SK-MEL-5 (cell line): ENCODE results near the gene TEDC2. TPM values are rescaled to one million over a fixed set of nuclear protein-coding genes. Genes with fewer than 3 reads are reported as not detected.

ENCODE experiments used
- DNase-seq: peaks from one replicate; pipeline ENCODE4 v3.0.0-alpha.2; 2016; ENCODE audit warnings: low read depth, low spot score
- in situ Hi-C: cut with HindIII; loops from 2 replicates; pipeline ENCODE4 v1.10.0; 2016; ENCODE audit warnings: low sequenced_read_pairs, high pct_unique_total_duplicates, low pct_unique_long_range_greater_than_20kb
- polyA plus RNA-seq, 2 experiments: library from polyadenylated mRNA; depleted of rRNA; stranded (reverse); fragments of >200 nt; gene quantifications; 2 replicates each; pipeline ENCODE4 v1.2.3, GENCODE V29; 2015
- total RNA-seq: library from RNA; depleted of rRNA; stranded (reverse); fragments of >200 nt; shearing (Covaris generic); gene quantifications from 2 replicates; pipeline ENCODE4 v1.2.3, GENCODE V29; 2014; rRNA removed

Gene TEDC2
- 12.1 and 15.2 TPM in 2 replicates for total RNA-seq
- polyA plus RNA-seq (2015; cell fraction: cytosol; rRNA removed): 15.2 and 16.7 TPM in 2 replicates
- 99.2 and 110 TPM in 2 replicates for polyA plus RNA-seq (2015; cell fraction: nucleus; rRNA removed)

- peak; percentile 92 for DNase-seq
- in situ Hi-C loops: no loop called here
These were observed at the start of gene TEDC2 for GRCh38 chr16:2459647-2460390. Gene TEDC2 (plus strand): TSS chr16:2460109. CDS start chr16:2460145, 36 bp downstream.

GRCh38 chr16:2415085-2415484 is 44.8 kb upstream of the TEDC2 start:
- DNase-seq: no peak
- in situ Hi-C loops: no loop called here

DNA sequence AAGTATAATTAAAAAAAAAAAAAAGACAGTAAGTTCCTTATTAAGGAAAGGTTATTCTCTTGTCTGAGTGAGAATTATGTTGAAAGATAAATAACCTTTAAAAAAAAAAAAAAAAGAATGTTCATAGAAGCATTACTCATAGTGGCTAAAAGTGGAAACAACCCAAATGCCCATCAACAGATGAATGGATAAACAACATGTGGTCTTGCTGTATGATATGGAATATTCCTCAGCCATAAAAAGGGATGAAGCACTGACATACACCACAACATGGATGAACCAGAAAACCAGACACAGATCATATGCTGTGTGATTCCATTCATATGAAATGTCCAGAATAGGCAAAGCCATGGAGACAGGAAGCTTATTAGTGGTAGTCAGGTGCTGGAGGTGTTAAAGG is 39.9 kb upstream of the TEDC2 start:
- in situ Hi-C loops: no loop called here
- no peak for DNase-seq

GRCh38 chr16:2422123-2422867 is 37.6 kb upstream of the TEDC2 start:
- in situ Hi-C loops: no loop called here
- DNase-seq: no peak

- no peak for DNase-seq
- in situ Hi-C loops: no loop called here
These were observed 35.6 kb upstream of the TEDC2 start for GRCh38 chr16:2424061-2425007.

- in situ Hi-C loops: no loop called here
- no peak for DNase-seq
These were observed 34.8 kb upstream of the TEDC2 start for GRCh38 chr16:2425008-2425518.

DNA sequence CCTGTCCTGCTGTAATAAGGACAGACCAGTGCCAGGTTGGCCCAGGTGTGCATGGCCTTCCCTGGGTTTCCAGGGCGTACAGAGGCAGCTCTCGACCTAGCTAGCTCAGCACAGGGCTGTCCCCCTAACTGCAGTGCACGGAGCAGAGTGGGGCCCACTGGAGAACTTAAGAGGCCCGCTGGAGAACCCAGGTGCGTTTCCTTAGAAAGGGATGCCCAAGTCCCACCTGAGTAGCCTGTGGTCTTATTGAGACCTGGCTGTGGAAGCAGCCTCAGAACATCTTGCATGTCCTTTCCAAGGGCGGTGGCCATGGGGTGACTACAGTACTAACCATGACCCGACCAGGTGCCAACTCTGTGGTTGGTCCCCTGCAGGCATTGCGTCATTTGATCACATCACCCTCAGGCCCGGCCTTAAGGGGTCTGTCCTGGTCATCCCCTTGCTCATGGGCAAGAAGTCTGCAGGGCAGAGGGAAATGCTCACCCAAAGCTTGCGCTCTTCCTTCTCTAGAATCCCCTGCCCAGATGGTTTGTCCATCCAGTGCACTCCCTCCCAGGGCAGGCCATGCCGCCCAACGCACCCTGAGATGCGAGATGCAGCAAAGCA is 34.0 kb upstream of the TEDC2 start:
- no peak for DNase-seq
- in situ Hi-C loops: no loop called here

DNA sequence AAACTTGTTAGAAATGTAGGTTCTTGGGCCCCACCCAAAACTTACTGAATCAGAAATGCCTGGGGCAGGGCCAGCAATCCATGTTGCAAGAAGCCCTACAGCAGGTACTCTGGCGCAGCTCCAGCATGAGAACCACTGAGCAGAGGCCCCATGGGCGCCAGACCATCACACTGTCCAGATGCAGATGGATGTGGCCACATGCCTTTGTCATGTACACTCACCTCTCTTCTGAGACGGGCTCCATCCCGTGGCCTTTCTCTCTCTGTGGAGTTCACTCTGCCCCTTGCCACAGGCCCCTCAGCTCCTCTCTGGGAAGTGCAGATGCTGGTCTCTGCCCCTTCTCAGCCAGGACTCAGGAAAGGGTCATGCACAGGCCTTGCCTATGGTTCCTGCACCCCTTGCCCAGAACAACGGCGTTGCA is 33.0 kb upstream of the TEDC2 start:
- in situ Hi-C loops: no loop called here
- no peak for DNase-seq

DNA sequence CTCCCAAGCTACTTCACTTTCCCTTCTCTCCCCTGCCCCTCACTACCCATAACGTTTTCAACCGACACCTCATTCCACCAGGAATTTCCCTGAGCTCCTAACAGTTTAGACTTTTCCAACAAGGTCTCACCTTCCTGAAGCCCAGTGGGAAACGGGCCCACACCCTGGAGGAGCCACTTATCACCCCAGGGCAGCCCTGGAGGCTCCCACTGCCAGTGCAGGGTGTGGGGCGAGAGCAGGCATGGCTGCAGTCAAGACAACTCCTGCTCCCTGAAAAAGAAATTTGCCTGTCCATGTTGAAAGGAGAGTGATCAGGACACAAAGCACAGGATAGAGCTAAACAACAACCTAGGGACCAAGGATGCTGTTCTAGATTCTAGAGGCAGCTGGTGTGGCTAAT is 32.4 kb upstream of the TEDC2 start:
- DNase-seq: no peak
- in situ Hi-C loops: no loop called here

GRCh38 chr16:2428051-2428783 is 31.7 kb upstream of the TEDC2 start:
- DNase-seq: no peak
- in situ Hi-C loops: no loop called here

- DNase-seq: no peak
- in situ Hi-C loops: no loop called here
These were observed 31.2 kb upstream of the TEDC2 start for GRCh38 chr16:2428784-2429033.

DNA sequence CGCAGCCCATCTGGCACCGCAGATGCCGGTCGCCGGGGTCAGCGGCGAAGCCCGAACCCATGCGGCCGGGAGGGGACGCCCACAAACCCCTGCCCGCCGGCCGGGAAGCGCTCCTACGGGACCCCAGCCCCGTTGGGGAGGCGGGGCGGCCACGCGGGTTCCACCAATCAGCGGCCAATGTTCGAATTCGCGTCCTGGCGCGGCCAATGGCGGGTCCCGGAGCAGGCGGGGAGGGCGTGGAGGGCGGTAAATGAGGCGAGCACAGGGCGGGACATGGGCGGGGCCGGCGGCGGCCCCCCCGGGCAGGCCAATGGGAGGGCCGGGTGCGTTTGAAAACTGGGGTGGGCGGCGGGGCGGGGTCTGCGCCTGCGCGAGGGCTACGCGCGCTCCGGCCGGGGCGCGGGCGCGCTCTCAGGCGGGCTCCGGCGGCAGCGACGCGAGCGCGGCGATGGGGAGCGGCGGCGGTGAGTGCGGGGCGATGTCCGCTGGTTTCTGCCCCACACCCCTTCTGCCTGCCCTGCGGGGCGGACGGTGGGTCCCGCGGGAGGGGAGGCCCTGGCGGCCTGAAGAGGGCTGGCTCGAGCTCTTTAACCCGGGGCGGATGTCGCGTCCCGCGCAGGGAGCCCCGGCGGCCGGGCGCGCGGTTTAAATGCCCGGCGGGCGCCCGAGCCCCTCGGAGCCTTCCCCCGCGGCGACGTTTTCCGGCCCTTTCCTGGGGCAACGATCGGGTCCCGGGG is 30.7 kb upstream of the TEDC2 start, which contains the start of gene CCNF:
TSS of gene CCNF (plus strand) at position 414 of the 737 bp plus-strand sequence. CDS start at position 449, 35 bp downstream.
- in situ Hi-C loops: no loop called here
- peak; percentile 92 for DNase-seq

DNA sequence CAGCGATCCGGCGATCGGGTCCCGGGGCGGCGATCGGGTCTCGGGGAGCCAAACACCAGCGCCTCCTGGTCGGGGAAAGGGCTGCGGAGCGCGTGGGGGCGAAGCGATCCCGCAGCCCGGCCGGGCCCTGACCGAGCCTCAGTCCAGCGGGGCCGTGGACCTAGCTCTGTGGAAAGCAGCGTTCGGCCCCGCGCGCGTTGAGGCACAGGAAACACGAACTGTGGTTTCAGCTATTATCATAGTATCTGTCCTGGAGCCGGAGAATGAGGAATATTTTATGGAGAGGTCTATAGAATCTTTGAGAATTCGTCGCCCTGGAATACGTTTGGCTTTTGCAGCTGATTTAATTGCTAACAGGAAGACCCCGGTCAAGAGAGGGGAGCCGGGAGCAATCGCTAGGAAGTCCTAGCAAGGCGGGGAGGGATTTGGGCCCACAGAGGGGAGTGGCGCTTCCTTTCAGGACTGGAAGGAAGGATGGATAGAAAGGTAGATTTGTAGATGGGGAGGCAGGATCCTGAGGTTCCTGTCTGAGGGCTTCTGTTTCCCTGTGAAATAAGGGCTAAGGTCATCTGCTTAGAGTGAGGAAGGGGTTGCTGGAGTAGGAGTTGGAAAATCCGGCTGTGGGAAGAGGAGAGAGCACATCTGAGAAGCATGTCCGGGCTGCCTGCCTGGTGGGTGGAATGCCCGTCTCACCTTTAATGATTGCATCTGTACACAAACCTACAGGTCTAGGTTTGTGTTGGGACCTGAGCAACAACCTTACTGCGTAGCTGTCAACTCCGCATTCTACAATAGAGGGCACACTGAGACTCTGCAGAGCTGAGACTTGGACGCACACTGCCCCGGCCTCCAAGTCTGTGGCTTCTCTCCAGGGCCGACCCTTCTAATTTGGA is 29.9 kb upstream of the TEDC2 start:
- in situ Hi-C loops: no loop called here

DNA sequence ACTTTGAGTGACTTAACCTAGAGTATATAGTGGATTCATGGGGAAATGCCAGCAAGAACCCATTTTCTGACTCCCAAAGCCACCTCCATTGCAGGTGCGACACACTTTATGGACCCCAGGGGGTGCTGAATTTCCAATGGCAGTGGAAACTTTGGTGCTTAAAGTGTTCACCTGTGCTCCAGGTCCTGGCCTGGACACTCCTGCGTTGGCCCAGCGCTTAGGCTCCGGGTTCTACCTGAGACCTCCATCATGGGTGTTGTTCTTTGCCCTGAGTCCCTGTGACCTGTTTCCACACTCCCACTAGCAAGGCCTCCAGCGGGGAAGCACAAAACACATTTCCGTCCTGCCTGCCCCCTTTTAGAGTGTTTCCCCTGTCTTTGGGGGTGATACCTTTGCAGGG is 27.6 kb upstream of the TEDC2 start:
- no peak for DNase-seq
- in situ Hi-C loops: no loop called here

More for the DNA sequence above, 29.9 kb upstream of the TEDC2 start:
- DNase-seq: peak; percentile 24

GRCh38 chr16:2432801-2433505 is 27.0 kb upstream of the TEDC2 start:
- DNase-seq: no peak
- in situ Hi-C loops: no loop called here
